Mammary epithelial cell (primary cell): ENCODE data around the gene ATP5F1A.

Experiments
- CTCF ChIP-seq, 2 donors: IDR thresholded peaks in 1 of 2; conservative IDR thresholded peaks in 1 of 2; 2 replicates each; pipeline ENCODE4 v1.5.1; 2011 to 2012; ENCODE audit warnings: inconsistent platforms in 2 of 2, low read length in 2 of 2, mild to moderate bottlenecking in 2 of 2, control low read depth in 1 of 2, low read depth in 1 of 2; ENCODE audit not compliant: insufficient read depth in 1 of 2; ENCODE audit errors: extremely low read depth in 1 of 2
- EZH2 ChIP-seq: IDR thresholded peaks from 2 replicates; pipeline ENCODE4 v1.6.1; 2012; ENCODE audit warnings: low read length, inconsistent platforms, borderline replicate concordance

GRCh38 chr18:46095532-46095931 lies 2.6 kb downstream of the ATP5F1A start:
- no peak for TF ChIP-seq CTCF (conservative IDR thresholded peaks at IDR 0.05 in 1 of 2, IDR thresholded peaks at IDR 0.05 in 1 of 2; ENCODE audit: extremely low read depth in 1 of 2, insufficient read depth in 1 of 2, low read depth in 1 of 2, low read length in 2 of 2)
- no peak for TF ChIP-seq EZH2
